KOPT-K1 (cell line): ENCODE data around the gene IDH3G.
A peak's percentile ranks its signal among the peaks of the same experiment; 100 is the strongest.
"Not testable (repeated sequence)": the region's sequence is repeated elsewhere in the genome, so short reads cannot be mapped to it uniquely, and the experiment has no call there.

ENCODE experiments used
- H3K27ac ChIP-seq: fragments of 200-600 bp; sonication (generic); 2 replicates; pipeline ENCODE4 v1.5.1; 2016; ENCODE audit warnings: antibody characterized with exemption, mild to moderate bottlenecking, low read depth, low read length; ENCODE audit not compliant: poor library complexity, severe bottlenecking
- H3K36me3 ChIP-seq: fragments of 200-600 bp; sonication (generic); 2 replicates; pipeline ENCODE4 v1.5.1; 2017; ENCODE audit warnings: antibody characterized with exemption, mild to moderate bottlenecking, low read length, moderate library complexity; ENCODE audit not compliant: insufficient read depth
- H3K9me3 ChIP-seq: fragments of 200-600 bp; sonication (generic); 2 replicates; pipeline ENCODE4 v1.5.1; 2017; ENCODE audit warnings: antibody characterized with exemption, low read length, mild to moderate bottlenecking; ENCODE audit not compliant: insufficient read depth, poor library complexity, severe bottlenecking

Gene IDH3G

DNA sequence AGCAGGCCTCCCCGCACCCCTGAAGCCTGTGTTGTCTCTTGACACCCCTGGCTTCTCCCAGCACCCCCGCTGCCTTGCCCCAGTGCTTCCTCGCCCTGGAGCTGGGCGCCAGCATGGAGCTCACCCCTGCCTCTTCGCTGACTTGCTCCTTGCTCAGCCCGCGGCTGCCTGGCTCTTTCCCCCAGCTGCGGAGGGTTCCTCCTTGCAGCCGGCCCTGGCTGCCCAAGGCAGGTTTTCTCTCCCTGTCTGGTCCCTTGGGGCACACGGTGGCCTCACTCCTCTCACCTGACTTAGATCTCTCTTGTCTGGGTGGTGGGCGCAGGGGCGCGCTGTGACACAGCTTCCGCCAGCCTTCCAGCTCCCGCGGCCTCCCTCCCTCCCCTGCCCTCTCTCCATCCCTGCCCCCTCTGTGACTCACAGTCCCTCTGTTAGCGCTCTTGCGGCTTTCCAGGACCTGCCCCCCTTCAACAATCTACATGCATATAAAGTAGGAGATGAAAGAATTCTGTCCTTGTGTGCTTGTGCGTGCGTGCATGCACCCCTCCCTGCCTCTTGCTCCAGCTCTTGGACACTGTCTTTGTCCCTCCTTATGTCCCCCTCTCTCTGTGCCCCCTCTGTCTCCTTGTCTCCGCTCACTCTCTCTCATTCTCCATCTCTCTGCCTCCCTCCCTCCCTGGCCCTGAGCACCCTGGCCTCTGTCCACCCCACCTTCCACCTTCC is 27.9 kb downstream of the IDH3G start:
- Histone ChIP-seq H3K9me3 (no peaks in the 10 kb centered on the region), H3K27ac (peak overlapping the region; percentile 51), H3K36me3 (no peaks in the 10 kb centered on the region)

DNA sequence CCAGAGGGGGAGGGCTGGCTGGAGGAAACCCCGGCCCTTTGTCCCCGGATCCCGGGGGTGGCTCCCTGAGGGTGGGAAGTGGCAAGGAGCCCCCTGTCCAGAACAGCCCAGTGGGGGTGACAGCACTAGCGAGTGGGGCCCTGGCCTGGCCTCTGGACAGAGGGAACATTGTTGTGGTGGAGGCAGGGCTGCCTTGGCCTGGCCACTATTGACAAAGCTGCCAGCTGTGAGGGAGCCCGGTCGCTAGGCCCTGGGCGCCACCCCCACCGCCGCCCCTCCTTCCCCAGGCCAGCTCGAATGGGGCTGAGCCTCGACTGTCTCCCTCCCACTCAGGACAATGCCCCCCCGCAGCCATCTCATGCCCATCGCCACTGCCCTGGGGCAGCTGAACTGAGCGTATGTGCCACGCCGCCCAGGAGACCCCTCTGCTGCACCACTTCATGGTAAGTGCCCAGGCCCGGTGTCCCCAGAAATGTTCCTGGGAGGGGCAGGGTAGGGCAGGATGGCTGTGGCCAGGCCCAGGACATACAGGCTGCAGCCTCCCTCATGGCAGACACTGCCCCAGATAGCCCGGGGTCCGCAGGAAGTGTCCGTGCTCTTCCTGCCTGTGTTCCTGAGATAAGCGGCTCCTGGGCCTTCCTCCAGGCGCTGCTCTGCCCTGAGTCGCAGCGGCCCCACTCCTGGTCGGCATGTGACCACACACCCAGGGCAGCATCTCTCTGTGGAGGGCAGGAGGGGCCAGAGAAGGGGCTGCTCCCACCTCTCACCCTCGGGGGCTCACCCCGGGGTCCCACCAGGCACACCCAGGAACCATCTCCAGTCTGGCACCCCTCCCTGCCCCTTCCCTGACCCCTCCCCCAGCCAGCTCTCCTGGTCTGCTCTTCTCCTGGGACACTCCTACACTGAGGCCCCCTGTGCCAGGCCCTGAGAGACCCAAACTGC is 28.8 kb downstream of the IDH3G start:
- H3K27ac ChIP-seq: peak overlapping the region; percentile 51
- H3K36me3 ChIP-seq: no peaks in the 10 kb centered on the region
- H3K9me3 ChIP-seq: no peaks in the 10 kb centered on the region

DNA sequence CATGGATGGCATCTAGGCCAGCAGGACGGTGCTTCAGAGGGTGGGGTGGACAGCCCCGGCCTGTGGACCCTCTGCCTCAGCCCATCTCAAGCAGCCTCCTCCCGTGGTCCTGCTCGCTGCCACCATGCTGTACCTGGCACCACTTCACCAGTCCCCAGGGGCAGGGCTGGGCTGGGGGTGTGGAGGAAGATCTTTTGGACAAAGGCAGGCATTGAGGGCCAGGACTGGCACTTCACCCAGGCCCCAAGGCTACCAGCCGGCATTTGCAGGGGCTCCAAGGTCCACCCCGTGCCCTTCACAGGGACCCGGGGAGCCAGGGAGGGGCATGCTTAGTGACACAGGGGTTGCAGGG is 29.4 kb downstream of the IDH3G start:
- Histone ChIP-seq H3K27ac (no peak overlapping the region), H3K9me3 (no peaks in the 10 kb centered on the region), H3K36me3 (no peaks in the 10 kb centered on the region)

DNA sequence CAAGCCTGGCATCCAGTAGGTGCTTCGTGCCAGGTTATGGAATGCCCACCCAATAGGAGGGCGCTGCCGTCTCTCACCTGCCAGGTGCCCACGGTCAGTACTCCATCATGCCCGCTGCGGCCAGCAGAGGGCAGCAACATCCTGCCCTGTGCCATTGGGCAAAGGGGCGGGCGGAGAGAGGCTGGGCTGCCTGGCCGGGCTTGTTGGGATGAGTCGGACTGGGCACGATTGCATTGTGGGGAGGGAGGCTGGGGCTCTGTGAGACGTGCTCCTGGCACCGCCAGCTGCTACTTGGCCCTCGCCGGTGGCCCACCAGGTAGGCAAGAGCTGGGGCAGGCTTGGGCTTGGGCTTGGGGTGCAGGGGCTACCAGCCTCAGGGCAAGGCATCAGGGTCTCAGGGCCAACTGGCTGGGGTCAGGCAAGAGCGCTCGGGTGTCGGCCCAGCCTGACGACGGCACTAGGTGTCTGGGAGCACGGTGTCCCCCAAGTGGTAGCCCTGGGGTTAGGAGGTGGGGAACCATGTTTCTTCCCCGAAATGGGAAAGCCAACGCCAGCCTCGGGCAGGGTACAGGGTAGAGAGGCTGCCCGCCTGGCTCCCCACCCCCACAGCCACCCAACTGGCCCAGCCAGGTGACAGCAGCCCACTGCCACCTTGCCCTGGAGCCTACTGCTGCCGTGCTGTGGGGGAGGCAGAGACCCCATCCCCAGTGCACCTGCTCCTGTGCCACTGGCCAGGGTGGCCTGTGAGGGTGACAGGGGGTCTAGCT is 30.0 kb downstream of the IDH3G start, which contains the start of gene PLXNB3:
PLXNB3 (plus strand) TSS at position 261 of the 767 bp plus-strand sequence. CDS start 1,287 bp downstream, outside the sequence.
- H3K36me3 ChIP-seq: no peaks in the 10 kb centered on the region
- no peak within 1 kb of the TSS for H3K27ac ChIP-seq
- H3K9me3 ChIP-seq: no peaks in the 10 kb centered on the region

DNA sequence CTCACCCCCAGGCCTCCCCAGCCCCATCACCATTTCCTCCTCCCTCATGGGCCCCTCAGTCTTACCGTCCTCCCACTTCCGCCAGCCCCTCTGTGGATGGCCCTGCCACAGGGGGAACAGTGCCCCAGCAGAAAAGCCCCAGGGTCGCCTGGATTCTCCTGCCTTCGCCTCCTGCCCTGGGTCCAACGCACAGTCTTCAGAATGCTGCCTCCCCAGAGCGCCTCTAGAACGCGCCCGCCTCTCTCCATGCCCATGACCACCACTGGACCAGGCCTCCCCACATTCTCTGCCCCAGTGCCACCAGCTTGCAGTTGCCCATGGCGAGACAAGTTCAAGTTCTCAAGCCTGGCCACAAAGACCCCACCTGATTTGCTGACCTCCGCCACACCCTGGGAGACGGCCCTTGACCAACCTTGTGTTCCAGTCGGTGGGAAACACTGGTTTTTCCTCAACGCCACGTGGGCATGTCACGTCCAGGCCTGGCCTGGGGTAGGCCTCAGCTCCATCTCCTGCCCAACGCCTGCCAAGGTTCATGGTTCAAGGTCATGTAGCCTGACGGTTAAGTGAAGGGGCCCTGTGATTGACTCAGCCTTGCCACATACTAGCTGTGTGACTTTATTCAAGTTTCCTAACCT is 30.8 kb downstream of the IDH3G start:
- Histone ChIP-seq H3K36me3 (no peaks in the 10 kb centered on the region), H3K27ac (no peak overlapping the region), H3K9me3 (no peaks in the 10 kb centered on the region)

DNA sequence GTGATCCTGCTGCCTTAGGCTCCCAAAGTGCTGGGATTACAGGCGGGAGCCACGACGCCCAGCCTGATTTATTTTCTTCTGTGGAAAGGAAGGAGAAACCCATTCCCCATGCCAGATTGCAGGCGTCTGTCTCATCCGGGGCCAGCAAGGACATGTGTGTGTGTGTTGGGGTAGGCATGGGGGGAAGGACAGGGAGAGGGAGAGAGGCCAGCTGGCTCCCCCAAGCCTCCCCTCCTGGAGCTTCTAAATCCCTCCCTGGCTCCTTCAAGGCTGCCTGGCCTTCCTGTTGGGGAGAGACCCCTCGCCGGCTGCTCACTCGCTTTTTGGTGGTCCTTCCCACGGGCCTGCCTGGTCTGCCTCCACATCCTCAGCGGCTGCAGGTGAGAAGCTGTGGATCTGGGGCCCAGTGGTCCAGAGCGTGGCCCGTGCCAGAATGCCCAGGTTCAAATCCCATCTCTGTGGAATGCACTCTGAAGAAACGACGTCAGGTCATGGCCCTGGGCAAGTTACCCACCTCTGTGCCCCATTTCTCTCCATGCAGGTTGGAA is 31.5 kb downstream of the IDH3G start:
- Histone ChIP-seq H3K9me3 (no peaks in the 10 kb centered on the region), H3K36me3 (no peaks in the 10 kb centered on the region), H3K27ac (no peak overlapping the region)

DNA sequence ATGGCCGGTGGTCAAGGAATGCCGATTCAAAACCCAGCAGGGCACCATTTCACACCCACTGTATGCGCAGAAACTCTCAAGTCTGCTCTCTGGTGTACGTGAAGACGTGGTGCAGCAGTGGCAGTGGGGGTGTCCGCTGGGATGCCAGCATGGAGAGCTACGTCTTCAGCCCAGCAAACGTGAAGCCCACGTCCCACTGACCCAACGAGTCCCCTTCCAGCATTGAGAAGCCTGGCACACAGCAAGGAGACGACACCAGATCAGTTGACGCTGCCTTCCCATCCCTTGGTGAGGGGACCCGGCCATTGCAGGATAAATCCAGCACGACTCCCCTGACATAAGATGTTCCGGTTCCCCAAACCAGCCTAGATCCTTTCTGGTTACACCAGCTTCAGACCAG is 32.3 kb downstream of the IDH3G start:
- no peak overlapping the region for H3K27ac ChIP-seq
- H3K36me3 ChIP-seq: no peaks in the 10 kb centered on the region
- H3K9me3 ChIP-seq: no peaks in the 10 kb centered on the region

DNA sequence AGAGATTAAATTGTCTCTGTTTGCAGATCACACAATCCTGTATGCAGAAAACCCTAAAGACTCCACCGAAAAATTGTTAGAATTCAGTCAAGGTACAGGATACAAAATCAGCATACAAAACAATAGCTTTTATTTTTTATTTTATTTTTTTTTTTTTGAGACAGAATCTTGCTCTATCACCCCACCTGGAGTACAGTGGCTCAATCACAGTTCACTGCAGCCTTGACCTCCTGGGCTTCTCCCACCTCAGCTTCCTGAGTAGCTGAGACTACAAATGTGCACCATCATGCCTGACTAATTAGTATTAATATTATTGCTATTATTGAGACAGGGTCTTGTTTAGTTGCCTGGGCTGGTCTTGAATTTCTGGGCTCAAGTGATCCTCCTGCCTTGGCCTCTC is 39.0 kb downstream of the IDH3G start:
- Histone ChIP-seq H3K36me3 (no peaks in the 10 kb centered on the region), H3K9me3 (no peaks in the 10 kb centered on the region), H3K27ac (no peak overlapping the region)

DNA sequence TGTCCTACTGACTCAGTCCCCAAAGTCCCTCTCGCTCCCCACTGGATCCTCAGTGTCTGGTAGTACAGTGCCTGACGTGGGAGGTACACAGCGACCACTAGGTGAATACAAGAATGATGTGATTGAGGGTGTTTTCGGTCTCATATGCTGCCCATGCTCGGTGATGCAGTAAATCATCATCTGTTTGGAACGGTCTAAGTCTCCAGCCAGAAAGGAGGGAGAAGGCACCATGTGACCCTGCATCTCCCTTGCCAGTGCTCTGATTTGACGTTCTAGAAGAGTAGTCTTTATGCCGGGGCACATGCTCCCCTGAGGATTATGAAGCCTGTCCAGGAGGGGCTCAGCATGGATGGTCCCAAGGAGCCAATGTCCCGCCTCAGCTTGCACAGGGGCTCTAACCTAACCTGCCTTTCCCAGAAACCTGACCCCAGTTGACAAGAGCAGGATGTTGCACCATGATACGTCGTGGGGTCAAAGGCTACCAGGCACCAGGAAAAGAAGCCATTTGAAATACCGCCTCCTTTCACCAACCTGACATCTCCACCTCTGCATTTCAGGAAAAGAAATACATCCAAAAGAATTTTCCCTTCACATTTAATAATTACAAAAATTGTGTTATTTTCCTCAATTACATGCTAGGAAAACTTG is 43.9 kb downstream of the IDH3G start:
- Histone ChIP-seq H3K9me3 (no peaks in the 10 kb centered on the region), H3K36me3 (no peaks in the 10 kb centered on the region), H3K27ac (no peak overlapping the region)

DNA sequence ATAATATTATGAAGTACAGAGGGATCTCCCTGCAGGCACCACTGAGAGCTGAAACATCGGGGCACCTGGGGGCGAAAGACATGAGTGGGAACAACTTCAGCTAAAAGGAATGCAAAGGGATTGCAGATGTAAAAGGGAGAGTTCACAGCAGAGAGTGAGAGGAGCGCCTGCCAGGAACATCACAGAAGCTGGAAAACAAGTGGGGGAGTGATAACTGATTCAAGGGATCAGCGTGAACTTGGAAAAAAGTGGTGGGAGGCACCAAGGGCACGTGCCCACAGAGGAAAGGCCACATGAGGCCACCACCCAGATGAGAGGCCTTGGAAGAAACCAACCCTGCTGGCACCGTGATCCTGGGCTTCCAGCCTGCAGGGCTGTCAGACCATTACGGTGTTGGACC is 45.2 kb downstream of the IDH3G start:
- not testable (repeated sequence) for H3K36me3 ChIP-seq, H3K27ac ChIP-seq, H3K9me3 ChIP-seq

DNA sequence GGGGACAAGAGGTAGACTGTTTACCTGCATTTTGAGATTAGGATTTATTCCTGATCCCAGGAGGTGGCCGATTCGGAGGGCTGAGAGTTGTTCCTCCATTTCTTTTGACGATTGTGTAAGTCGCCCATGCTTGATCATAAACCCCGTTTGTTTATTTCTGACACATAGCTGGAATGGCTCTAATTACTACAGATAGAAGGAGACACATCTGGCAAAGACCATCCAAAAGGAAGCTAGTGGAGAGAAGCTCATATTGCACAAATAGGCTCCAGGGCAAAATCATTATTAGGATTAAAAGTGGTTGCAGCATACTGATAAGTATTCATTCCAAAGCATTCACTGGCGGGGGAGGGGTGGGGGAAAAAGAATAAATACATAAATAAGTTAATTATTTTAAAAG is 47.2 kb downstream of the IDH3G start:
- not testable (repeated sequence) for H3K27ac ChIP-seq, H3K36me3 ChIP-seq, H3K9me3 ChIP-seq

DNA sequence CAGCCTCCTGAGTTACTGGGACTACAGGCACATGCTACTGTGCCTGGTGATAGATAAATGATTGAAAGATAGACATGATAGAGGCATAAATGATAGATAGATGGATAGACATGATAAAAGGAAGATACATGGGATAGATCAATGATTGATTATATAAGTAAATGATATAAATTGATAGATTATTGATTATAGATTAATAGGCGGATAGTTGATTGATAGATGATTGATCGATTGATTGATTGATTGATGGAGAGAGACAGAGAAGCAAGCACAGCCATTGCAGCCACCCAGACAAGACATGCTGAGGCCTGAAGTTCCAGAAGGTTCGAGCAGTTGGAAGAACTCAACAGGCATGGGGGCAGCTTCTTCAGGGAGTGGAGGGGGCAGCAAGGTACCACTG is 47.8 kb downstream of the IDH3G start:
- no peaks in the 10 kb centered on the region for H3K36me3 ChIP-seq
- H3K9me3 ChIP-seq: no peaks in the 10 kb centered on the region
- H3K27ac ChIP-seq: no peak overlapping the region

DNA sequence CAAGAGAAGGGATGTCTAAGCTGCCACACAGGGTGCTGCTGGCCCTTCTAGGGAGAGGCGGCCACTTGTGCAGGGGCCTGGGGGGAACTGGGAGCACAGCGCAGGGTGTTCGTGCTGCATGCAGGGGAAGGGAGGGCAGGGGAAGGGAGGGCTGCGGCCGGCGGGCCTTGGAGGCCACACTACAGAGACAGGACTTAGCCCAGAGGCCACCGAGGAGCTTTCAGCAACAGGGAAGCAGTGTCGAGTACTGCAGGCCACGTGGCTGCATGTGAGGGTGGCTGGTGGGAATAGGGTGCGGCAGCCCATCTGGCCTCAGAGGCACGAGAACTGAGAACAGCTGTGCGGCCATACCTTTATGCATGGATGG is 49.1 kb downstream of the IDH3G start:
- H3K27ac ChIP-seq, H3K36me3 ChIP-seq, H3K9me3 ChIP-seq: not testable (repeated sequence)
